Measurements from ENCODE around the gene CLTRN. TPM values are rescaled to one million over a fixed set of nuclear protein-coding genes. Genes with fewer than 3 reads are reported as not detected.
A peak's percentile ranks its signal among the peaks of the same experiment; 100 is the strongest.
"Not testable (repeated sequence)": the region's sequence is repeated elsewhere in the genome, so short reads cannot be mapped to it uniquely, and the experiment has no call there.

The CLTRN gene
- total RNA-seq, 2 experiments from 2014 or later, result 0.52 to 0.80 TPM

- peak; percentile 82 for DNase-seq
- Mint-ChIP-seq H3K4me1 (peaks cover 13% of the 10 kb centered on the region), H3K36me3 (peaks cover 3% of the 10 kb centered on the region), H3K27ac (no peak overlapping the region), H3K4me3 (no peak overlapping the region), H3K27me3 (no peaks in the 10 kb centered on the region), H3K9me3 (no peaks in the 10 kb centered on the region)
Measured at GRCh38 chrX:15674841-15675489, 10.4 kb upstream of the CLTRN start.

GRCh38 chrX:15674514-15674840 lies 9.9 kb upstream of the CLTRN start:
- DNase-seq, result no peak
- Mint-ChIP-seq H3K4me1 (peaks cover 13% of the 10 kb centered on the region), H3K27ac (no peak overlapping the region), H3K4me3 (no peak overlapping the region), H3K36me3 (peaks cover 3% of the 10 kb centered on the region), H3K9me3 (no peaks in the 10 kb centered on the region), H3K27me3 (no peaks in the 10 kb centered on the region)

- Mint-ChIP-seq H3K27ac (no peak overlapping the region), H3K27me3 (no peaks in the 10 kb centered on the region), H3K4me1 (peaks cover 13% of the 10 kb centered on the region), H3K4me3 (no peak overlapping the region), H3K36me3 (peaks cover 3% of the 10 kb centered on the region), H3K9me3 (no peaks in the 10 kb centered on the region)
- DNase-seq, result no peak
Measured at GRCh38 chrX:15673970-15674369, 9.4 kb upstream of the CLTRN start.

- peaks cover 13% of the 10 kb centered on the region for H3K4me1 Mint-ChIP-seq
- no peak for DNase-seq
- H3K4me3 Mint-ChIP-seq, result no peak overlapping the region
- no peak overlapping the region for H3K27ac Mint-ChIP-seq
- H3K9me3 Mint-ChIP-seq, result no peaks in the 10 kb centered on the region
- H3K27me3 Mint-ChIP-seq, result no peaks in the 10 kb centered on the region
- H3K36me3 Mint-ChIP-seq, result peaks cover under 1% of the 10 kb centered on the region
Measured at GRCh38 chrX:15672881-15673280, 8.3 kb upstream of the CLTRN start.

GRCh38 chrX:15663439-15663838 lies 1.2 kb downstream of the CLTRN start:
- Mint-ChIP-seq H3K36me3 (no peaks in the 10 kb centered on the region), H3K4me3 (no peak overlapping the region), H3K9me3 (no peaks in the 10 kb centered on the region), H3K27ac (no peak overlapping the region), H3K27me3 (peaks cover 10% of the 10 kb centered on the region), H3K4me1 (no peaks in the 10 kb centered on the region)
- DNase-seq, result no peak

- not testable (repeated sequence) for H3K27ac Mint-ChIP-seq, DNase-seq, H3K36me3 Mint-ChIP-seq, H3K4me3 Mint-ChIP-seq, H3K4me1 Mint-ChIP-seq, H3K9me3 Mint-ChIP-seq, H3K27me3 Mint-ChIP-seq
Measured at GRCh38 chrX:15654804-15655203, 9.8 kb downstream of the CLTRN start.

- no peak overlapping the region for H3K4me3 Mint-ChIP-seq
- H3K9me3 Mint-ChIP-seq, result no peaks in the 10 kb centered on the region
- no peaks in the 10 kb centered on the region for H3K27me3 Mint-ChIP-seq
- no peak for DNase-seq
- H3K4me1 Mint-ChIP-seq, result no peaks in the 10 kb centered on the region
- no peak overlapping the region for H3K27ac Mint-ChIP-seq
- no peaks in the 10 kb centered on the region for H3K36me3 Mint-ChIP-seq
Measured at GRCh38 chrX:15653961-15654360, 10.6 kb downstream of the CLTRN start.

- DNase-seq, H3K36me3 Mint-ChIP-seq, H3K4me3 Mint-ChIP-seq, H3K27me3 Mint-ChIP-seq, H3K9me3 Mint-ChIP-seq, H3K27ac Mint-ChIP-seq: not testable (repeated sequence)
- peaks cover 12% of the 10 kb centered on the region for H3K4me1 Mint-ChIP-seq
Measured at GRCh38 chrX:15647510-15647909, 17.1 kb downstream of the CLTRN start.

GRCh38 chrX:15646543-15646942 lies 18.1 kb downstream of the CLTRN start:
- Mint-ChIP-seq H3K36me3 (no peaks in the 10 kb centered on the region), H3K27ac (no peak overlapping the region), H3K4me1 (peaks cover 12% of the 10 kb centered on the region), H3K27me3 (no peaks in the 10 kb centered on the region), H3K4me3 (no peak overlapping the region), H3K9me3 (no peaks in the 10 kb centered on the region)
- DNase-seq, result no peak

- DNase-seq, result no peak
- no peak overlapping the region for H3K27ac Mint-ChIP-seq
- no peaks in the 10 kb centered on the region for H3K27me3 Mint-ChIP-seq
- peaks cover 12% of the 10 kb centered on the region for H3K4me1 Mint-ChIP-seq
- no peaks in the 10 kb centered on the region for H3K36me3 Mint-ChIP-seq
- no peaks in the 10 kb centered on the region for H3K9me3 Mint-ChIP-seq
- H3K4me3 Mint-ChIP-seq, result no peak overlapping the region
Measured at GRCh38 chrX:15646031-15646430, 18.6 kb downstream of the CLTRN start.

GRCh38 chrX:15645266-15645665 lies 19.3 kb downstream of the CLTRN start:
- Mint-ChIP-seq H3K27me3 (no peaks in the 10 kb centered on the region), H3K27ac (no peak overlapping the region), H3K9me3 (no peaks in the 10 kb centered on the region), H3K36me3 (no peaks in the 10 kb centered on the region), H3K4me1 (peaks cover 12% of the 10 kb centered on the region), H3K4me3 (no peak overlapping the region)
- no peak for DNase-seq

- no peak for DNase-seq
- no peaks in the 10 kb centered on the region for H3K36me3 Mint-ChIP-seq
- no peaks in the 10 kb centered on the region for H3K27me3 Mint-ChIP-seq
- H3K4me1 Mint-ChIP-seq, result peaks cover 12% of the 10 kb centered on the region
- no peak overlapping the region for H3K4me3 Mint-ChIP-seq
- H3K27ac Mint-ChIP-seq, result no peak overlapping the region
- H3K9me3 Mint-ChIP-seq, result no peaks in the 10 kb centered on the region
Measured at GRCh38 chrX:15644560-15644872, 20.1 kb downstream of the CLTRN start.

- no peaks in the 10 kb centered on the region for H3K27me3 Mint-ChIP-seq
- no peak for DNase-seq
- no peaks in the 10 kb centered on the region for H3K9me3 Mint-ChIP-seq
- no peak overlapping the region for H3K4me3 Mint-ChIP-seq
- H3K27ac Mint-ChIP-seq, result no peak overlapping the region
- H3K36me3 Mint-ChIP-seq, result no peaks in the 10 kb centered on the region
- H3K4me1 Mint-ChIP-seq, result peaks cover 12% of the 10 kb centered on the region
Measured at GRCh38 chrX:15643786-15644559, 20.6 kb downstream of the CLTRN start.

- Mint-ChIP-seq H3K27me3 (no peaks in the 10 kb centered on the region), H3K4me3 (no peak overlapping the region), H3K27ac (no peak overlapping the region), H3K36me3 (no peaks in the 10 kb centered on the region), H3K4me1 (no peaks in the 10 kb centered on the region), H3K9me3 (no peaks in the 10 kb centered on the region)
- no peak for DNase-seq
Measured at GRCh38 chrX:15631637-15632036, 33.0 kb downstream of the CLTRN start.

- H3K4me3 Mint-ChIP-seq, result no peak overlapping the region
- H3K9me3 Mint-ChIP-seq, result no peaks in the 10 kb centered on the region
- no peak for DNase-seq
- H3K27ac Mint-ChIP-seq, result no peak overlapping the region
- H3K27me3 Mint-ChIP-seq, result no peaks in the 10 kb centered on the region
- no peaks in the 10 kb centered on the region for H3K36me3 Mint-ChIP-seq
- H3K4me1 Mint-ChIP-seq, result no peaks in the 10 kb centered on the region
Measured at GRCh38 chrX:15623054-15623453, 41.6 kb downstream of the CLTRN start.

GRCh38 chrX:15619053-15619755 lies 45.4 kb downstream of the CLTRN start:
- H3K9me3 Mint-ChIP-seq, result no peaks in the 10 kb centered on the region
- no peaks in the 10 kb centered on the region for H3K4me1 Mint-ChIP-seq
- H3K27ac Mint-ChIP-seq, result no peak overlapping the region
- H3K4me3 Mint-ChIP-seq, result no peak overlapping the region
- no peaks in the 10 kb centered on the region for H3K27me3 Mint-ChIP-seq
- no peak for DNase-seq
- no peaks in the 10 kb centered on the region for H3K36me3 Mint-ChIP-seq
